IMR-90 (cell line): ENCODE measurements around the gene LPO. TPM values are rescaled to one million over a fixed set of nuclear protein-coding genes. Genes with fewer than 3 reads are reported as not detected.

Experiments
- ATAC-seq: fragments of 200-7000 bp; cut with Tn5 transposase; 2 replicates; pipeline ENCODE4 v1.9.1; 2020; ENCODE audit warnings: low read depth, mild to moderate bottlenecking, moderate library complexity
- BruUV-seq: library from RNA; stranded (reverse); fragments of 400-500 nt; replicated peaks from 2 replicates; lab custom pipeline; 2021; lab: Mats Ljungman, UMichigan
- CTCF ChIA-PET: fragments of 300-600 bp; formaldehyde crosslinking; extraction: SDS; loops from one replicate; lab custom pipeline; 2021; ENCODE audit warnings: antibody characterized with exemption; lab: Yijun Ruan, JAX
- POLR2A ChIA-PET: fragments of 300-600 bp; sonication (Branson Sonifier 250); formaldehyde crosslinking; loops from one replicate; lab custom pipeline; 2022; ENCODE audit warnings: antibody characterized with exemption; ENCODE audit not compliant: unreplicated experiment; lab: Charles Lee
- DNase-seq: peaks from one replicate; pipeline ENCODE4 v3.0.0; 2013
- H2AFZ ChIP-seq: replicated peaks from 2 replicates; pipeline ENCODE3; 2013; ENCODE audit warnings: low read length, mild to moderate bottlenecking; ENCODE audit not compliant: poor library complexity
- H2AK5ac ChIP-seq: 2 replicates; pipeline ENCODE4 v1.6.1; 2013; ENCODE audit warnings: low read depth, low read length, inconsistent platforms
- H2AK9ac ChIP-seq: replicated peaks from 2 replicates; pipeline ENCODE3; 2013; ENCODE audit warnings: mild to moderate bottlenecking, low read depth, low read length, moderate library complexity; ENCODE audit not compliant: poor library complexity
- H2BK120ac ChIP-seq: 2 replicates; pipeline ENCODE4 v1.6.1; 2013; ENCODE audit warnings: low read depth, low read length, inconsistent platforms
- H2BK15ac ChIP-seq: 3 replicates; pipeline ENCODE4 v1.6.1; 2013; ENCODE audit warnings: low read depth, low read length, inconsistent platforms
- H2BK20ac ChIP-seq: 2 replicates; pipeline ENCODE4 v1.6.1; 2013; ENCODE audit warnings: low read depth, mild to moderate bottlenecking, inconsistent platforms, low read length, moderate library complexity
- H2BK5ac ChIP-seq: 2 replicates; pipeline ENCODE4 v1.6.1; 2013; ENCODE audit warnings: mild to moderate bottlenecking, low read depth, low read length, inconsistent platforms; ENCODE audit not compliant: poor library complexity, severe bottlenecking
- H3K14ac ChIP-seq: replicated peaks from 2 replicates; pipeline ENCODE4 v1.6.1; 2013; ENCODE audit warnings: low read depth, low read length, inconsistent platforms
- H3K18ac ChIP-seq: 2 replicates; pipeline ENCODE4 v1.6.1; 2013; ENCODE audit warnings: low read depth, low read length, control low read depth
- H3K23ac ChIP-seq: 2 replicates; pipeline ENCODE4 v1.6.1; 2013; ENCODE audit warnings: low read depth, low read length, inconsistent platforms
- H3K27ac ChIP-seq: 2 replicates; pipeline ENCODE4 v1.5.1; 2013; ENCODE audit warnings: mild to moderate bottlenecking, control low read depth, low read length; ENCODE audit not compliant: insufficient read depth
- H3K27me3 ChIP-seq: 2 replicates; pipeline ENCODE4 v1.6.1; 2013; ENCODE audit warnings: low read length; ENCODE audit not compliant: control insufficient read depth, insufficient read depth
- H3K36me3 ChIP-seq: 2 replicates; pipeline ENCODE4 v1.6.1; 2013; ENCODE audit warnings: low read length, mixed read lengths; ENCODE audit not compliant: control insufficient read depth, insufficient read depth
- H3K4ac ChIP-seq: 2 replicates; pipeline ENCODE4 v1.6.1; 2013; ENCODE audit warnings: low read depth, low read length, inconsistent platforms
- H3K4me1 ChIP-seq: 2 replicates; pipeline ENCODE4 v1.6.1; 2013; ENCODE audit warnings: low read length, mixed read lengths; ENCODE audit not compliant: control insufficient read depth, insufficient read depth
- H3K4me2 ChIP-seq: 2 replicates; pipeline ENCODE4 v1.6.1; 2013; ENCODE audit warnings: low read depth, mild to moderate bottlenecking, control low read depth, low read length, moderate library complexity
- H3K4me3 ChIP-seq: 2 replicates; pipeline ENCODE4 v1.5.1; 2013; ENCODE audit warnings: low read depth, mild to moderate bottlenecking, control low read depth, low read length, moderate library complexity; ENCODE audit not compliant: insufficient read depth
- H3K56ac ChIP-seq: 2 replicates; pipeline ENCODE4 v1.6.1; 2013; ENCODE audit warnings: low read length, inconsistent platforms; ENCODE audit not compliant: insufficient read depth; ENCODE audit errors: extremely low read depth
- H3K79me1 ChIP-seq, 2 experiments: 2 replicates each; pipeline ENCODE4 v1.6.1; 2013; ENCODE audit warnings: low read length in 2 of 2, inconsistent platforms in 1 of 2, low read depth in 1 of 2
- H3K9ac ChIP-seq: 2 replicates; pipeline ENCODE4 v1.6.1; 2013; ENCODE audit warnings: low read depth, low read length, control low read depth
- H3K9me1 ChIP-seq: 2 replicates; pipeline ENCODE4 v1.6.1; 2013; ENCODE audit warnings: low read length, inconsistent platforms; ENCODE audit not compliant: insufficient read depth
- H3K9me3 ChIP-seq: 2 replicates; pipeline ENCODE4 v1.6.1; 2013; ENCODE audit warnings: low read length; ENCODE audit not compliant: control insufficient read depth, insufficient read depth
- H4K20me1 ChIP-seq: 2 replicates; pipeline ENCODE4 v1.6.1; 2013; ENCODE audit warnings: low read length, inconsistent platforms; ENCODE audit not compliant: insufficient read depth
- H4K5ac ChIP-seq: 2 replicates; pipeline ENCODE4 v1.6.1; 2013; ENCODE audit warnings: mild to moderate bottlenecking, low read depth, low read length, control low read depth
- H4K8ac ChIP-seq, 2 experiments: 2 replicates each; pipeline ENCODE4 v1.6.1; 2013; ENCODE audit warnings: low read depth in 2 of 2, low read length in 2 of 2, control low read depth in 1 of 2, inconsistent platforms in 1 of 2
- H4K91ac ChIP-seq: 2 replicates; pipeline ENCODE4 v1.6.1; 2013; ENCODE audit warnings: low read depth, low read length, inconsistent platforms; ENCODE audit not compliant: insufficient read depth
- CEBPB ChIP-seq: IDR thresholded peaks from 2 replicates; pipeline ENCODE4 v1.6.1; 2012; ENCODE audit warnings: low read depth, low read length, improper control_type of control experiment
- ELK1 ChIP-seq: fragments of 150-350 bp; IDR thresholded peaks from 2 replicates; pipeline ENCODE4 v1.6.1; 2016; ENCODE audit warnings: low read depth, mild to moderate bottlenecking, low read length, moderate library complexity, borderline replicate concordance
- FOS ChIP-seq: fragments of 150-350 bp; IDR thresholded peaks from 2 replicates; pipeline ENCODE4 v1.6.1; 2016; ENCODE audit warnings: low read depth, low read length
- WGBS, 2 experiments: methylation state at CpG; one replicate each; pipeline versions ENCODE4 v1.1.5 to v1.1.7; 2013; ENCODE audit warnings: missing lambda C conversion rate in 2 of 2; ENCODE audit not compliant: insufficient read length in 1 of 2; ENCODE audit errors: extremely low coverage in 2 of 2; 5-methylcytosine and 5-hydroxymethylcytosine counted together
- dilution Hi-C: fragments of 300-500 bp; cut with HindIII; formaldehyde crosslinking; loops from one replicate; pipeline ENCODE4 v1.14.3; 2018; ENCODE audit warnings: low sequenced_read_pairs; ENCODE audit not compliant: unreplicated experiment
- in situ Hi-C: fragments of 300-500 bp; cut with MboI; formaldehyde crosslinking; loops from 3 replicates; pipeline ENCODE4 v1.14.3; 2019; ENCODE audit warnings: low sequenced_read_pairs, inconsistent platforms, mixed read lengths
- intact Hi-C: fragments of 100-400 bp; cut with micrococcal nuclease; formaldehyde crosslinking; loops from 2 replicates; pipeline ENCODE4 v1.10.0; 2022
- polyA plus RNA-seq, 3 experiments: library from polyadenylated mRNA; depleted of rRNA; stranded (reverse); fragments of >200 nt; gene quantifications; 2 replicates each; pipeline ENCODE4 v1.2.3, GENCODE V29; 2012; ENCODE audit warnings: low replicate concordance in 1 of 3
- total RNA-seq: library from RNA; depleted of rRNA; stranded (reverse); fragments of >200 nt; gene quantifications from 2 replicates; pipeline ENCODE4 v1.2.3, GENCODE V29; 2012

Gene LPO
- total and polyA plus RNA-seq, 2 of the 4 experiments (the other 2 are of a cell fraction), result not detected

GRCh38 chr17:58311429-58311894, 73.1 kb downstream of the LPO start:
- H4K5ac ChIP-seq, result no peak overlapping the region
- no peak overlapping the region for H3K4me2 ChIP-seq
- no peak overlapping the region for H3K9ac ChIP-seq
- H3K4me3 ChIP-seq, result no peak overlapping the region
- H4K20me1 ChIP-seq, result no peaks in the 10 kb centered on the region
- POLR2A ChIA-PET, result no interaction called here
- dilution Hi-C loops, result no loop called here
- H3K4ac ChIP-seq, result no peak overlapping the region
- no peak overlapping the region for H2BK5ac ChIP-seq
- H2BK120ac ChIP-seq, result no peak overlapping the region
- no peak overlapping the region for H3K18ac ChIP-seq
- H3K14ac ChIP-seq, result no peak overlapping the region
- H2AK5ac ChIP-seq, result no peak overlapping the region
- no peak for DNase-seq
- intact Hi-C loops, result no loop called here
- TF ChIP-seq CEBPB (no peak), FOS (no peak), ELK1 (no peak)
- no peaks in the 10 kb centered on the region for H3K4me1 ChIP-seq
- in situ Hi-C loops, result no loop called here
- H3K56ac ChIP-seq, result no peak overlapping the region
- no peak overlapping the region for H2AFZ ChIP-seq
- no peak overlapping the region for H3K23ac ChIP-seq
- 67% methylated on average over 4 of the region's 9 CpGs; no CpG with 5 or more reads in 1 of the 2 experiments for WGBS, 2 experiments
- no peak overlapping the region for H3K27ac ChIP-seq
- no peak overlapping the region for H2AK9ac ChIP-seq
- H3K27me3 ChIP-seq, result peaks cover 2% of the 10 kb centered on the region; the same call in 1 of the 2 replicates
- no peak for ATAC-seq
- no peak overlapping the region for H4K8ac ChIP-seq
- no peaks in the 10 kb centered on the region for H3K9me3 ChIP-seq
- H3K79me1 ChIP-seq, result no peaks in the 10 kb centered on the region
- no peak overlapping the region for H4K91ac ChIP-seq
- H2BK15ac ChIP-seq, result no peak overlapping the region
- H3K36me3 ChIP-seq, result no peaks in the 10 kb centered on the region
- H3K9me1 ChIP-seq, result no peaks in the 10 kb centered on the region
- CTCF ChIA-PET, result no interaction called here
- BruUV-seq, result no TSS peak
- H2BK20ac ChIP-seq, result no peak overlapping the region
